Brain microvascular endothelial cell (primary cell): ENCODE measurements around the gene C22orf23.

Experiments
- DNase-seq: peaks from one replicate; pipeline ENCODE4 v3.0.0-alpha.2; 2020
- H3K27ac ChIP-seq: fragments of 250-450 bp; sonication (Bioruptor Pico); 2 replicates; pipeline ENCODE4 v1.5.1; 2020; ENCODE audit warnings: mild to moderate bottlenecking, moderate library complexity
- H3K27me3 ChIP-seq: fragments of 250-450 bp; sonication (Bioruptor Pico); replicated peaks from 2 replicates; pipeline ENCODE4 v1.5.1; 2020; ENCODE audit warnings: mild to moderate bottlenecking
- H3K36me3 ChIP-seq: fragments of 250-450 bp; sonication (Bioruptor Pico); replicated peaks from 2 replicates; pipeline ENCODE4 v1.5.1; 2020; ENCODE audit warnings: mild to moderate bottlenecking
- H3K4me3 ChIP-seq: 2 replicates; pipeline ENCODE4 v1.5.1; 2011; ENCODE audit warnings: low read depth, mild to moderate bottlenecking, control low read depth, low read length, moderate library complexity
- CTCF ChIP-seq: IDR thresholded peaks from 2 replicates; pipeline ENCODE4 v1.5.1; 2011; ENCODE audit warnings: low read depth, mild to moderate bottlenecking, moderate library complexity, low read length, control low read depth, inconsistent platforms; ENCODE audit errors: missing control alignments
- in situ Hi-C: cut with HindIII; loops from 2 replicates; pipeline ENCODE4 v1.10.0; 2017; ENCODE audit warnings: low sequenced_read_pairs, low pct_ligation_motif_present

C22orf23 gene

DNA sequence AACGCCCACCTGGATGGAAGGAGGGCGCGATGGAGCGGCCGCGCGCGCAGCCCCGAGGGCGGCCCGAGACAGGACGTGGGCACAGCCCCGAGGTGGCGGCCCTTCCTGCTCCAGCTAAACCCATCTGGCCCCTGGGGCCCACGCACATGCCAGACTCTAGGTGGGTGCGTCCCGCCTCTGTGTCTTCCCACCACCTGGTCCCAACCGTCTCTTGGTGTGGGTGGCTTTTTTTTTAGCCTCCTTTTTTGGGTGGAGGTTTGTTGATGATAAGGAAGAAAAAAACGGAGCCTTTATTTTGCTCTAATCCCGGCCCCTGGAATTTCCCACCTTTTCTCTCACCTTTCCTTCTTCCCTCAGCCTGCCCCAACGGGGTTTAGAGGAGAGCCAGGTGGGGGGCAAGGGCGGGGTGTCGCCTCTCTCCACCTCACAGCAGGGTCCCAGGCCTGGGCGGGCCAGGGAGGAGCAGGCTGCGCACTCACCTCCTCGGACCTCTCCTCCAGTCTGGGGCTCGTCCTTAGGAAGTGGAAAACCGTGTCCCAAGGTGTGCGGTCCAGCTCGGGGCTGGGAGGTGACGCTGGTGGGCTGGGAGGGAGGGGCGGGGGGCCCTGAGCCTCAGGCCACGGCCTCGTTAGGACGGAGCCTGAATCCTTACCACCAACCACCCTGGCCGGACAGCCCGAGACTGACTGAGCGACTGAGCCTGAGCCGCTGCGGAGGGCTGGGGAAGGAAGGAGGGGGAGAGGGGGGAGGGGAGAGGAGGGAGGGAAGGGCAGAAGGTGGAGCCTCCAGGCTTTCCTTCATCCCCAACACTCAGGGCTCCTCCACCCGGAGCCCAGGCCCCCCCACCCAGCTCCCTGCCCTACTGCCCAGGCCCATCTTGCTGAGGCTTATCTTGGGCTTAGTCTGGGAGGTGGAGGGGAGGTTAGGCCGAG, 30.7 kb upstream of the C22orf23 start, which contains the start of gene SOX10:
SOX10 (minus strand) TSS at position 696 of the 932 bp plus-strand sequence. CDS start 771 bp downstream, outside the sequence.
- Histone ChIP-seq H3K4me3 (no peak within 1 kb of the TSS), H3K27me3 (peaks cover 13% of the 10 kb centered on the region), H3K27ac (no peak within 1 kb of the TSS), H3K36me3 (no peaks in the 10 kb centered on the region)
- in situ Hi-C loops: no loop called here
- no peak for DNase-seq
- no peak for TF ChIP-seq CTCF

GRCh38 chr22:37982938-37983859, 29.8 kb upstream of the C22orf23 start:
- Histone ChIP-seq H3K27me3 (peaks cover 13% of the 10 kb centered on the region), H3K27ac (no peak overlapping the region), H3K4me3 (no peak overlapping the region), H3K36me3 (no peaks in the 10 kb centered on the region)
- in situ Hi-C loops: no loop called here
- no peak for DNase-seq
- peak; percentile 59 for TF ChIP-seq CTCF

- in situ Hi-C loops: no loop called here
- no peak for TF ChIP-seq CTCF
- Histone ChIP-seq H3K27ac (no peak overlapping the region), H3K4me3 (no peak overlapping the region), H3K27me3 (peaks cover 13% of the 10 kb centered on the region), H3K36me3 (no peaks in the 10 kb centered on the region)
- no peak for DNase-seq
These were observed 28.9 kb upstream of the C22orf23 start for GRCh38 chr22:37982151-37982785.

GRCh38 chr22:37981282-37982011, 28.0 kb upstream of the C22orf23 start:
- in situ Hi-C loops: no loop called here
- Histone ChIP-seq H3K36me3 (no peaks in the 10 kb centered on the region), H3K4me3 (no peak overlapping the region), H3K27me3 (peaks cover 13% of the 10 kb centered on the region), H3K27ac (no peak overlapping the region)
- TF ChIP-seq CTCF: no peak
- no peak for DNase-seq

GRCh38 chr22:37979782-37980181, 26.4 kb upstream of the C22orf23 start:
- no peak overlapping the region for H3K4me3 ChIP-seq
- no peak for TF ChIP-seq CTCF
- H3K27me3 ChIP-seq: peaks cover 13% of the 10 kb centered on the region
- H3K36me3 ChIP-seq: no peaks in the 10 kb centered on the region
- DNase-seq: no peak
- in situ Hi-C loops: no loop called here
- H3K27ac ChIP-seq: no peak overlapping the region
